ENCODE measurements around the gene CORO7. TPM values are rescaled to one million over a fixed set of nuclear protein-coding genes. Genes with fewer than 3 reads are reported as not detected.

The CORO7 gene
- total RNA-seq, 4 donors from 2014 or later = 18.8 to 29.6 (median 25.7) TPM

- H3K27ac ChIP-seq = no peak overlapping the region
- H3K36me3 ChIP-seq = peaks cover 20% of the 10 kb centered on the region
- H3K9me3 ChIP-seq = no peaks in the 10 kb centered on the region
- no peaks in the 10 kb centered on the region for H3K27me3 ChIP-seq
- H3K4me3 ChIP-seq = no peak overlapping the region
- DNase-seq (ENCODE audit: low spot score in 2 of 2) = peak in 1 of 2 donors; percentile 55
- 79% methylated on average over 12 of the region's 14 CpGs for WGBS
- TF ChIP-seq POLR2AphosphoS5 (IDR thresholded peaks at IDR 0.05) = no peak
- TF ChIP-seq POLR2A (IDR thresholded peaks at IDR 0.05) = no peak
- no peak for TF ChIP-seq EP300 (IDR thresholded peaks at IDR 0.05)
- no peak for TF ChIP-seq CTCF (IDR thresholded peaks at IDR 0.05)
- peaks cover 26% of the 10 kb centered on the region for H3K4me1 ChIP-seq
Measured at GRCh38 chr16:4332083-4332482, 84.3 kb downstream of the CORO7 start.

GRCh38 chr16:4330277-4330874 is 86.0 kb downstream of the CORO7 start:
- H3K36me3 ChIP-seq = peaks cover 6% of the 10 kb centered on the region
- no peak overlapping the region for H3K27ac ChIP-seq
- no peak overlapping the region for H3K4me3 ChIP-seq
- no peak for TF ChIP-seq POLR2AphosphoS5 (IDR thresholded peaks at IDR 0.05)
- peak; percentile 88 to 89 for TF ChIP-seq CTCF (IDR thresholded peaks at IDR 0.05)
- TF ChIP-seq POLR2A (IDR thresholded peaks at IDR 0.05) = no peak
- H3K9me3 ChIP-seq = no peaks in the 10 kb centered on the region
- 56% methylated on average over 12 of the region's 14 CpGs for WGBS
- H3K27me3 ChIP-seq = no peaks in the 10 kb centered on the region
- DNase-seq (ENCODE audit: low spot score in 2 of 2) = peak; percentile 85 to 93
- H3K4me1 ChIP-seq = peaks cover 32% of the 10 kb centered on the region

GRCh38 chr16:4328782-4329775 is 87.3 kb downstream of the CORO7 start:
- peaks cover 45% of the 10 kb centered on the region for H3K4me1 ChIP-seq
- H3K4me3 ChIP-seq = no peak overlapping the region
- TF ChIP-seq POLR2AphosphoS5 (IDR thresholded peaks at IDR 0.05) (no peak), POLR2A (IDR thresholded peaks at IDR 0.05) (no peak), CTCF (IDR thresholded peaks at IDR 0.05) (no peak), EP300 (IDR thresholded peaks at IDR 0.05) (no peak)
- H3K27ac ChIP-seq = peak overlapping the region; percentile 67
- H3K9me3 ChIP-seq = no peaks in the 10 kb centered on the region
- WGBS = 48% methylated on average over 14 of the region's 17 CpGs
- H3K27me3 ChIP-seq = no peaks in the 10 kb centered on the region
- peak in 1 of 2 donors; percentile 60 for DNase-seq (ENCODE audit: low spot score in 2 of 2)
- peaks cover 2% of the 10 kb centered on the region for H3K36me3 ChIP-seq

- Histone ChIP-seq H3K9me3 (no peaks in the 10 kb centered on the region), H3K4me1 (peaks cover 53% of the 10 kb centered on the region), H3K27me3 (no peaks in the 10 kb centered on the region), H3K4me3 (peak overlapping the region; percentile 55), H3K27ac (peak overlapping the region; percentile 67), H3K36me3 (no peaks in the 10 kb centered on the region)
- WGBS = 0% methylated on average over 4 of the region's 30 CpGs
- no peak for TF ChIP-seq POLR2A (IDR thresholded peaks at IDR 0.05)
- TF ChIP-seq EP300 (IDR thresholded peaks at IDR 0.05) = no peak
- TF ChIP-seq POLR2AphosphoS5 (IDR thresholded peaks at IDR 0.05) = peak in 1 of 3 donors; percentile 21
- TF ChIP-seq CTCF (IDR thresholded peaks at IDR 0.05) = peak; percentile 25 to 58
- DNase-seq (ENCODE audit: low spot score in 2 of 2) = peak in 1 of 2 donors; percentile 86
Measured at GRCh38 chr16:4328046-4328781, 88.2 kb downstream of the CORO7 start.

Measured in suprapubic skin (tissue), 4 donors.